Vagina (tissue), 2 donors: ENCODE results near the gene SKAP1.

Source experiments
- POLR2A ChIP-seq, 2 donors: fragments of 450-650 bp; IDR thresholded peaks; one replicate each; pipeline ENCODE4 v1.6.1; 2017; ENCODE audit warnings: antibody characterized with exemption in 2 of 2, mild to moderate bottlenecking in 2 of 2, moderate library complexity in 2 of 2
- TF ChIP-seq, protein P1 (sequence below), 3 experiments: fragments of 450-650 bp in 2 of 3; fragments of 200-600 bp in 1 of 3; sonication (generic) in 1 of 3; IDR thresholded peaks; one replicate each; pipeline ENCODE4 v1.5.1; 2017 to 2019; ENCODE audit warnings: antibody characterized with exemption in 3 of 3, mild to moderate bottlenecking in 2 of 3, moderate library complexity in 2 of 3

DNA sequence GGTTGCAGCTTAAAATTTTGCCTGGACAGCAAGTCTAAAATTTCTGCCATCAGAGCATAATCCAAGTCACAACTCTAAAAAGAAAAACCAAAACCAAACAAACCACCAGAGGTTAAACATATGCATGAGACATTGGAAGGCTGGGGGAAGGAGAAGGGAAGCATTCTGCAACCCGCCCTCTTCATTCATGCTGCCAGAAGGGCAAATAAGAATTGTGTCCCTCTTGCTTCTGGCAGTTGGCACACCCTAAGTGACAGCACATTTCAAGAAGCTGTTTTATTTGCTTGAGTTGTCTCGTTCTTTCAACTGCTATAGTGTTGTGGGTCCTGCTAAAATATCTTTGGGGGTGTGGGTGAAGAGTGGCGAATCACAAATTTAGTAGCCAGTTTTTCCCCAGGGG lies 99.6 kb downstream of the SKAP1 start:
- TF ChIP-seq, protein P1, sequence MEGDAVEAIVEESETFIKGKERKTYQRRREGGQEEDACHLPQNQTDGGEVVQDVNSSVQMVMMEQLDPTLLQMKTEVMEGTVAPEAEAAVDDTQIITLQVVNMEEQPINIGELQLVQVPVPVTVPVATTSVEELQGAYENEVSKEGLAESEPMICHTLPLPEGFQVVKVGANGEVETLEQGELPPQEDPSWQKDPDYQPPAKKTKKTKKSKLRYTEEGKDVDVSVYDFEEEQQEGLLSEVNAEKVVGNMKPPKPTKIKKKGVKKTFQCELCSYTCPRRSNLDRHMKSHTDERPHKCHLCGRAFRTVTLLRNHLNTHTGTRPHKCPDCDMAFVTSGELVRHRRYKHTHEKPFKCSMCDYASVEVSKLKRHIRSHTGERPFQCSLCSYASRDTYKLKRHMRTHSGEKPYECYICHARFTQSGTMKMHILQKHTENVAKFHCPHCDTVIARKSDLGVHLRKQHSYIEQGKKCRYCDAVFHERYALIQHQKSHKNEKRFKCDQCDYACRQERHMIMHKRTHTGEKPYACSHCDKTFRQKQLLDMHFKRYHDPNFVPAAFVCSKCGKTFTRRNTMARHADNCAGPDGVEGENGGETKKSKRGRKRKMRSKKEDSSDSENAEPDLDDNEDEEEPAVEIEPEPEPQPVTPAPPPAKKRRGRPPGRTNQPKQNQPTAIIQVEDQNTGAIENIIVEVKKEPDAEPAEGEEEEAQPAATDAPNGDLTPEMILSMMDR (IDR thresholded peaks at IDR 0.05), result no peak
- TF ChIP-seq POLR2A (IDR thresholded peaks at IDR 0.05), result no peak
